CD4-positive, alpha-beta T cell treated with Interleukin-1 beta for 1 hour (primary cell): ENCODE results near the gene PTPRN2.
"Not testable (repeated sequence)": the region's sequence is repeated elsewhere in the genome, so short reads cannot be mapped to it uniquely, and the experiment has no call there.

Source experiments
- DNase-seq, 2 donors: peaks; one replicate each; pipeline ENCODE4 v3.0.0-alpha.2; 2020 to 2022

Gene PTPRN2

DNA sequence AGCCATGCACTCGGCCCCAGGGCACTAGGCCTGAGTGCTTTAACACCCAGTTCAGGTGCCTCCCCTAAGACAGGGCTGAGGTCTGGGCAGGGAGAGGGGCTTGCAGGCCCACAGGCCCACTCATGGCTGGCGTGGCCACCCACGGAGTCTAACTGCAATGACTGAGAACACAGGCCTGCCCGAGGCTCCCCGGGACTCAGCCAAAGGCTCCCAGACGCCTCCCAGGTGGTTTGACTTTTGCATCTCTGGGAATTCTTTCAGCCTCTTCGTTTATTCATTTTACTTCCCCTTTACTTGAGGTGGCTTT, 37.3 kb downstream of the PTPRN2 start:
- no peak for DNase-seq

DNA sequence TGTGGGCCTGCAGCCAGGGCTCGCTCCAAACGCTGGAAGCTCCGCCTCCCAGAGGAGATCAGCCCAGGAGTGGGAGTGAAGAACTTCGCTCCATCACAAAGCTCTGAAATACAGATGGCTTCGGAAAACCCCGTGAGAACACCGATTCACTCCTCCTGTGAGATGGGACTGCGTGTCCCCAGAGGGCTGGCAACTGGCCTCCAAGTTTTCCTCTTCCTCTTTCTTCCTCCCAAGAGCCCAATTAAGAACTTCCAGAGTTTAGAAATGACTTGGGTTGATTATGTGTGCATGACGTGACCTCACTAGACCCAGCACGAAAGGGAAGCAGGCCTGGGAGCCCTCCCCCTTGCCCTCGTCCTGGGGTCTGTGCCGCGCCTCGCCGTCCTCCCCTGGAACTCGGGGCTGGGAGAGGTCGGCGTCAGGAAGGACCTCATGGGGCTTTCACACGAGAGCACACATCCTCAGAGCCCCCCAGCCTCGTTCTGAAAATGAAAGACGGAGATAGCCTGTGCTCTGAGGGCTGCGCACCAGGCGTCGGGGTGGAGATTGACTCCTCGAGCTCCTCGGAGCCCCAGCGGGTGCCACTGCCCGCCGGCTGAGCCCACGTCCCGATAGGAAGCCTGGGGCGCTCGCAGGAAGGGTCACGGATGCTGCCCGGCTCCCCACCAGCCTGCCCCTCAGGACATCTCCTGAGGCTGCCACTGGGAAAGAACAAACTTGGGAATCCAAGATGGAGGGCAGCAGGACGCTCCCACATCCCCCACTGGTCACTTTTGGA, 37.8 kb downstream of the PTPRN2 start:
- DNase-seq, result no peak

GRCh38 chr7:158549176-158549615, 38.4 kb downstream of the PTPRN2 start:
- no peak for DNase-seq

DNA sequence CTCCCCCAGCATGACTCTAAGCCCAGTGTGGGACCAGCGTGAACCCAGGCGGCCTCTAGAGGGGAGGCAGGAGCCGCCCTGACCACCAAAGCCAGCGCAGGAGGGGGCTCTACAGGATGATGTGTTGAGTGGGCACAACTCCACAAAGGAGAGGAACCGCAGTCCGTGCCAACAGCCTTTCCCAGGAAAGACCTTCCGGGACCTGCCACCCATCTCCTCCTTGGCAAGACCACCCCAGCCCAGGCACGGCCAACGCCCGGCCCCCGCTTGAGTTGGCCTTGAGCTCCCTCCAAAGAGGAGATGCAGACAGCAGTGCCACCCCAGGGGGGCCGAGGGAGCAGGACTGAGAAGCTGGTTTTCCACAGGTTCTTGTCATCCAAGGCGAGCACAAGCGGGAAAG, 38.9 kb downstream of the PTPRN2 start:
- DNase-seq, result no peak

- DNase-seq, result no peak
Observed at GRCh38 chr7:158547817-158548216, 39.8 kb downstream of the PTPRN2 start.

- no peak for DNase-seq
Observed at GRCh38 chr7:158546626-158547025, 41.0 kb downstream of the PTPRN2 start.

DNA sequence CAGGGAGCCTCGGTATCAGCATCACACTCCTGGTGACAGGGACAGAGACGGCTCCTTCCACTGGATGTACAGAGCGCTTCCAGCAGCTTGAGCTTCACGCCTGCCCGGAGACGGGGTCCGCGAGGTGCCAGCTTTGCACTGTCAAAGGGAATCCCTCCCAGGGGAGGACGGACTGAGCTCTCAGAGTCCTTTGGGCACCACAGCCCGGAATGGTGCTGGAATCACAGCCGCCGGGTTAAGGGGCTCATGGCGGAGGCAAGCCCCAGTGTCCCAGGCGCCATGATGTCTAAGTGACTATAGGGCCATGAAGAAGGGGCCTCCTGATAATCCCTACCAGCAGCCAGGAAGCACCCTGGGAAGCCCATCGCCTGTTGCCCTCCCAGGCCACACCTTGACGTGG, 41.4 kb downstream of the PTPRN2 start:
- no peak for DNase-seq

GRCh38 chr7:158544708-158545107, 42.9 kb downstream of the PTPRN2 start:
- no peak for DNase-seq

DNA sequence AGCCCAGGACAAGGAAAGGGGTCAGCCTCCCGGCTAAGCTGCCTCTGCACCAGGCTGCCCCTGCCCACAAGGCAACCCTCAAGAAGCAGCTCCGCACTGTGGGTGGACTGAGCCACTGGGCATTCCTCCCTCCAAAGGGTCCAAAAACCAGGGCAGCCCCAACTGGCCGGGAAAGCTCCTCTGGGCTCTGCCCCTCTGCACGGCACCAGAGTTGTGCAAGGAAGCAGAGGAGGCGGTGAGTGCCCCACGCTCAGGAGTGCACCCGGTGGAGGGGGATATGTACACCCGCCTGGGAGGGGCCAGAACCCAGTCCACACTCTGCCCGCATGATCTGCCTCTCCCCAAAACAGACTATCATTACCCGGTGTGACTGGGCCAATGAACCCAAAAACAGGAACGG, 43.8 kb downstream of the PTPRN2 start:
- DNase-seq, result no peak

GRCh38 chr7:158542651-158543566, 44.7 kb downstream of the PTPRN2 start:
- no peak for DNase-seq

DNA sequence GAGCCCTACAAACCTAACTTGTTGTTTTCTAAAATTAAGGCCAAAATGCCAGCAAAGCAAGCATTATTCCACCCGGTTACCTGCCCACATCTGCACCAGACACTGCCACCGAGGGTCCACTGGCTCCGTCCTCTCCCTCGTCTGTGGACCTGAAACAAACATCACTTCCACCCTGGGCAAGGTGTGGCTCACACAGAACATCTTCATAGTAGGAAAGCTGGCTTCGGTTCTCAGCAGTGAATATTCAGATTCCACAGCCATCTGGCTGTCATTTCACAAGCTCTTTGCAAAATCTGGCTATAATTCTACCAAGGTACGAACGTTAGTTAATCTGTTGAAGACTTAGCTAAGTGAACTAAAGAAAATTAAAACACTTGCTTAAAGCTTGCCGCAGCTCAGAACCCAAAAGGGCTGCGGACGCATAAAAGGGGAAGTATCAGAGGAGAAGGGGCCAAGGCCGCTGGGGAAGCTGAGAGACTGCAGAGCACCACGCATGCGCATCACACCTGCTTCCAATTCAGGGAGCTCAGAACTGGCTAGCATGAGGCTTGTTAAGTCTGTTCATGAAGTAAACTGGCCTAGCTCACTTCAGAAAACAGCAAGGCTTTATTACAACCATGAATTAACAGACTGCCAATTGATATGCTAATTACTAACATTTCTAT, 46.1 kb downstream of the PTPRN2 start:
- peak; percentile 7 to 61 for DNase-seq

DNA sequence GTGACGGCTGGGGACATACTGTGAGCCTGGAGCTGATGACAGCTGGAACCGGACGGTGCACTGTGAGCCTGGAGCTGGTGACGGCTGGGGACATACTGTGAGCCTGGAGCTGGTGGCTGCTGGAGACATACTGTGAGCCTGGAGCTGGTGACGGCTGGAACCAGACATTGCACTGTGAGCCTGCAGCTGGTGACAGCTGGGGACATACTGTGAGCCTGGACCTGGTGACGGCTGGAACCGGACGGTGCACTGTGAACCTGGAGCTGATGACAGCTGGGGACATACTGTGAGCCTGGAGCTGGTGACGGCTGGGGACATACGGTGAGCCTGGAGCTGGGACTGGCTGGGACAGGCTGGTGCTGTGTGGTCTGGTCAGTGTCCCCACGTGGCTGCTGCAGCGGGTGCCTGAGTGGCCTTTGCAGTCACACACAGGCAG, 47.9 kb downstream of the PTPRN2 start:
- DNase-seq, result no peak

DNA sequence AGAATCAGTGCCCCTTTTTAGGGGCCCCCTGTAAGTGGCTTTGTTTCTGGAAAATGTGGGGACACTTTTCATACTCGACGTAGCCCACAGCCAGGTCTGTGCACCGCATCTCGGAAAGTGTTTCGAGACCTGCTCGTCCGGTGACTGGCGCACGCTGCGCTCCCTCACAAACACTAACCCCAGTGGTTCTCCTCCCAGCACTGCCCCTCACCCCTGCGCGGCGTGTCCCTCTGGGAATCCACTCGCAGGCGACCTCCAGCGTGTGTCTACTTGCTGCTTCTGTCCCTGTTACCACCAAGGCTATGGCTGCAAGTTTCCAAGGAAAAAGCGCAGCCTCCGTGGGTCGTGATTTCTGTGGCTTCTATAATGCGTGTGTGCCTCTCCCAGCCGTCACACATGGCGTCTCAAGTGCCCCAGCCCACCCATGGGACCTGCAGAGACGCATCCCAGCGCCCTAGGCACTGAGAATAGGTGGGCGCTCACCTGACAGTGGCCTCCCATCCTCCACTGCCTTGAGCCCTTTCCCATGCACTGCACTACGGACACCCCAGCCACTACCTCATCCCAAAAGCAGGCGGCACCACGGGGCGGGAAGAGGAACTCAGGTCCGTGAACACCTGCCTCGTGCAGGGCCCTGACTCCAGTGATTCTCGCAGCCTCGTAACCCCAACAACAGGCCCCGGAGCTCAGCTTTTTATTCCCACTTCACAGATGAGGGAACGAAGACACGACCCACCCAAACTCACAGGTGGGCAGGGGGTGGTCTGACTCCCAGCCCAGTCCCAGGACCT, 49.3 kb downstream of the PTPRN2 start:
- DNase-seq, result no peak

DNA sequence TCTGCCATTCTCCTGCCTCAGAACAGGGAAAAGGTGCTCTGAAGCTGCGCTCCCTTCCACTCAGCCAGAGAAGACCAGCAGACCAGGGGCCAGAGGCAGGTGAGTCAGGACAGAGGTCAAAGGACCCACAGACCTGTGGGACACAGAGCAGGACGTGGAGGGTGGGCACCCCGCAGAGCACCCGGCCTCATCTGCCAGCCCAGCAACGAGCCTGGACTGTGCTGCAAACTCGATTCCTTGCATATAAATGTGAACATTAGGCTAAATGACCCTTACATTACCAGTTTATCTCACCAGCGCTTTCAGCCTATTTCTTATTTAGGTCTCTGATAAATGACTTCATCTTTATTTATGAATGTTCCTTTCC, 50.1 kb downstream of the PTPRN2 start:
- DNase-seq, result no peak

DNA sequence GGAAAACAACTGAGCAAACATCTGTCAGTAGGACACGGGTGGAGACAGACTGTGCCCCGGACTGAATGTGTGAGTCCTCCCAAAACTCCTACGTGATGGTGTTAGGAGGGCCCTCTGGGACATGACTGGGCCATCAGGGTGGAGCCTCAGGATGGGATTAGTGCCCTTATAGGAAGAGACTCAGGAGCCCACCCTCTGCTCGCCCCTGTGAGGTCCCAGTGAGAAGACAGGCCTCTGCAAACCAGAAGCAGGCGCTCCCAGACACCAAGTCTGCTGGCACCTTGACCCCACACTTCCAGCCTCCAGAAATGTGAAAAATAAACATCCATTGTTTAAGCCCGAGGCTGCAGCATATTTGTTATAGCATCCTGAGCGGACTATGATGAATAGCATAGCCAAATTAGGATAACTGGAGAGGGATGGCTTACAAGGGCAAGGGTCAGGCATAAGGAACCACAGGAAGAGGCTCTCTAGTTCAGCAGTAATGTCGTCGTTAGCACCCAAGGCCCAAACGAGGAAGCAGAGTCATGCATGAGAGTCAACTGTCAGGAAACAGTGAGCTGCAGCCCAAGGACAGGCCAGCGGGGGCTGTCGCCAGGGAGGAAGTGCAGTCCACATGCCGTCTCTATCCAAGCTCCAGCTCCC, 50.6 kb downstream of the PTPRN2 start:
- DNase-seq, result no peak

DNA sequence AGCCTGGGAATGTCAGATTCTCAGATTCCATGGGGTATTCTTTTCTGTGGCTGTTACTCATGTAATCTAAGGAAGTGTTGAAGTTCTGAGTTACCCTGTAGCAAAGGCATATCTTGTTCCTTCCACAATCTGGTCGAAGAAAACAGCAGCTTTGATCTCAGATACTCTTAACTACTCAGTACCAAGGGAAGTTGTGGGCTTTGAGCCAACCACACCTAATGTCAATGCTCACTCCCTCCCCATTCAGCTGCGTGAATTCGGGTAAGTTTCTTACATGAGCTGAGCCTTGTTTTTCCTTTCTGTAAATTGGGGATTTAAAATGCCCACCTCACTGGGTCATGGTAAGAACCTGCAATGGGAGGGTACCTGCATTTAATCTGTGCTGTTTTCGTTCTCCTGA, 52.5 kb downstream of the PTPRN2 start:
- DNase-seq, result no peak

- no peak for DNase-seq
Observed at GRCh38 chr7:158534598-158534997, 53.0 kb downstream of the PTPRN2 start.

- DNase-seq, result not testable (repeated sequence)
Observed at GRCh38 chr7:158534134-158534515, 53.5 kb downstream of the PTPRN2 start.

DNA sequence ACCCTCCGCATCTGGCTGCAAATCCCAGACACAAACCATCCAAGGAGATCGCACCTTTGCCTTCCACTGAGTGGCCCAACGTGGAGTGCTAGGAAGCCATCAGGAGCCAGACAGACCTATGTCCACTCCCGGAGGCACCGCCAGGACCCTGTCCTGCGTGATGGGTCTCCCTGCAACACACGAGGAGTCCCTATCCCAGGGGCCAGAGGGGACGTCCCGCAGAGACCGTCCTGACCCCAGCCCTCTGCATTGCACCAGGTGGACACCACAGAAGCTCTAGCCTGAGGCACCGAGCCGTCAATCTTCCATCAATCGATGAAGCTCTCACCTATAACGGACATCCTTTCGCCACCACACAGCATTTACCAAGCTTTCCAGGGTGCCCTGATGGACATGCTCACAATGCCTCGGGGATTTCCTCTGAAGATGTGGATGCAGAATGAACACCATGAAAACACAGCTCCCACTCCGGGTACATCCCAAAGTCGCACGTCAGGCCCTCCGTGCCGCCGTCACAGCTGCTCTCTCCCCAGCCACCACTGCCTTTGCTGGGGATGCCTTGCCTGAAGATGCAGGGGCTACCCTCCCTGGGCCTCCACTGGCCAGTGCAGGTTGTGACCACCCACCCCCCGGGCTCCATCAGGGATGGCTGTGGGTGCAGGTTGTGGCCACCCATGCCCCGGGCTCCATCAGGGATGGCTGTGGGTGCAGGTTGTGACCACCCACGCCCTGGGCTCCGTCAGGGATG, 54.1 kb downstream of the PTPRN2 start:
- no peak for DNase-seq

DNA sequence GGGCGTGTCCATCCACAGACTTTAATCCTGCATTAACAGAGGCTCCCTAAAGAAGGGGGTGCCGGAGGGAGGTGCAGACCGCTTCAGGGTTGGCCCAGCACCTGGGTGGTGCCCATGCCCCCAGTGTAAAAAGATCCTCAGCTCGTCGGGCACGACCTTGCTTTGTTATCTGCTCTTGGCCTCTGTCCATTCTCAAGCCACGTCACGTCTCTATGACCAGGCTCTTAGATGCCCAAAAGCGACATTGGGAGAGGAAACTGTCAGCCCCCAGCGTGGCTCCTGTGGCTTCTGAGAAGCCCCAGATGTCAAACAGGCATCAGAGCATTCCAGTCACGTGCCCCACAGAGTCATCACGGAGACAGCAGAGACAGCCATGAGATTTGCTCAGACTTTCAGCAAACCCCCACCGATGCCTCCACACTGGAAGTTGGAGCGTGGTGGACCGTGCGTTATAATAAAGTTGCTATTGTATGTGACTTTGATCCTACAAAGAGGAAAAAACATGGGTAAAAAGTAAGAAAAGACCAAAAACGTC, 55.5 kb downstream of the PTPRN2 start:
- no peak for DNase-seq

GRCh38 chr7:158531661-158532060, 56.0 kb downstream of the PTPRN2 start:
- DNase-seq, result no peak
